Measurements from ENCODE around the gene CD5L.

Gene CD5L

DNA sequence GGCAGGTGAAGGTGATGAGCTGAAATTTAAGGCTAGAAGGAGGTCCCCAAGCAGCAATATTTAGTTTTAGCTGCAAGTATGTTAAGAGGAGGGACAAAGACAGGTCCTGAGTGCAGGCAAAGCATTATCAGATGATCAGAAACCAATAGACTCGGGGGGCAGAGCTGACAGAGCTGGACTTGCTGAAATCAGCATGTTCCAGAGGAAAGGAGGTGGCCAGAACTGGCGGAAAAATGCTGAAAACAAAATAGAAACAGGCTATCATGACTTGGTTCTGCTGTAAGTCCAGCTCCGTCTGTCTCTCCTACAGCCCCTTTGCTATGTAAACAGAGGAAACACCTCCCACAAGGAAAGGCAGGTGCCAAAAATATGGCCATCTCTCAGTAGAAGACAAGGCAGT, at the start of gene CD5L:
Gene CD5L (minus strand): TSS at position 101 of the 400 bp plus-strand sequence. CDS start 107 bp downstream, outside the sequence.
- DNase-seq (ENCODE audit: low read depth in 3 of 3, low spot score in 1 of 3): no peak

DNA sequence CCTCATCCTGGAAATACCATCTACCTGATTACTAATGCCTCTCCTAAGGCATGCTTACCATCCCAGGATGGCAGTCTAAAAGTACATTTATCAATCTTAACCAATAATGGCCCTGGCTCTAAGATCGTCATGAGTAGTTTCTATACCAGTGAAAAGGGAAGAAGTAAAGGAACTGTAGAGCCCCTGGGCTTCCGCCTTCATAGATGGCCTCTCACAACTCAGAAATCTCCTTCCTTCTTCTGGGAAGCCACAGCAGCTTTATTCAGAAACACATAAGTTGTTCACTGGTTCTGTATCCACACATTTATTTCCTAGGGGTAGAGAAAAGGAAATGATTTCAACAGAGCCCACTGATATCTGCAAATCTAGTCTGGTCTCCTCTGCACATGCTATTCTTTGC, 41.0 kb upstream of the CD5L start:
- DNase-seq (ENCODE audit: low read depth in 3 of 3, low spot score in 1 of 3): no peak

DNA sequence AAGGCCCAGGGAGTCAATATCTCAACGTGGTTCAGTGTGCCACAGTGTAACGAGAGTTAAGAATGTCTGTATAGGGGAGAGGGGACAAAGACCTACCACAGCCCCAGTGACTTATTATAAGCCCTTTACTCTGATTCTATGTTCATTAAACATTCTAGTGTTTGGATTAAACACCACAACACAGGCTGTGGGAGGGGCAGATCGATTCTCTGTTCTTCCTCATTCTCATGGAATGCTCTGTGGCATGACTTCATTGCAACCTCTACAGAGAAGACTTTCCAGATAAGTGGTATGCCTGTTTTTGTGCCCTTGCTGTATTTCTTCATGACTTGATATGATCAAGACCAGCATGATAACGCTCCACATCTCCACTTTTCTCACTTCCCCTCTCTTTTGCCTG, 39.0 kb upstream of the CD5L start:
- DNase-seq (ENCODE audit: low read depth in 3 of 3, low spot score in 1 of 3): no peak

DNA sequence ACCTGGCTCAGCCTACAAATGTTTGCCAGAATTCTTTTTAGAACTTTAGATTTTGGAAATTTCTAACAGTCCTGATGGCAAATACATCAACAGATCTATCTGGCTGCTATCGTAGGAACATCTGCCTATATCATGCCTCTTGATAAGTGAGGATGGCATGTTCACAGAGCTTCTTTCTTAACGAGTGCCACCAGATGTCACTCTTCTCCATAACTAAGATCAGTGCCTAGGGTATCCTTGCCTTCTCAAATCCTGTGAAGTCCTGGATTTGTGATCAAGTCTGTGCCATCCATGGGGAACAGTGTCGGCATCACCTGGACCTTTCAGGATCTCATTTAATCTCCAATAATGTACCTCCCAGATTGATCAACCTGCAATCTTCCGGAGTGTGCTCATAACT, 36.5 kb upstream of the CD5L start:
- no peak for DNase-seq (ENCODE audit: low read depth in 3 of 3, low spot score in 1 of 3)

DNA sequence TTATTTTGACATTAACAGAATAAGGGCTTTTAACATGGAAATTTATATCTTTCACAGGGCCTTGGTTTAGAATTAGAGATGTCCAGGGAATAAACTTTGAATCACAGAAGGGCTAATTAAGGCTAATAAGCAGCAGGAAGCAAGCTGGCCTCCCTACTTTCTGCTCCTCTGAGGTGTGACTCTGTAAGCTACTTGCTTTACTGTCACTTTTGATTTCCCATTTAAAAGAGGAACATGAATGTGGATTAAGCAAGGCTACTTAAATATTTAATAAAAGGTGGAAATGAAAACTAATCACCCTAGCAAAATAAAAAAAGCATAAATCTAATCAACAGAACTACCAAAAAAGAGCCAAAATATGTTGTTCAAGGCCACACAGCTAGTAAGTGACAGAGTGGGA, 28.9 kb upstream of the CD5L start:
- no peak for DNase-seq (ENCODE audit: low read depth in 3 of 3, low spot score in 1 of 3)

DNA sequence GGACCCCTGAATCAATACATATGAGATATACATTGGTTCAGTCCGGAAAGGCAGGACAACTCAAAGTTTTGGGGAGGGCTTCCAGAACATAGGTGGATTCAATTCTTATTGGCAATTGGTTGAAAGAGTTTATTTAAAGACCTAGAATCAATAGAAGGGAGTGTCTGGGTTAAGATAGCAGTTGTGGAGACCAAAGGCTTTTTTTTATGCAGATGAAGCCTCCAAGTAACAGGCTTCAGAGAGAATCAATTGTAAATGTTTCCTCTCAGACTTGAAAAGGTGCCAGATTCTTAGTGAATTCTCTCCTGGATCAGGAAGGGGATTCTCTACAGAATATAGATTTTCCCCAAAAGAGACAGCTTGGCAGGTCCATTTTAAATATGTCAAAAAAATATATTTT, 27.0 kb upstream of the CD5L start:
- no peak for DNase-seq (ENCODE audit: low read depth in 3 of 3, low spot score in 1 of 3)

DNA sequence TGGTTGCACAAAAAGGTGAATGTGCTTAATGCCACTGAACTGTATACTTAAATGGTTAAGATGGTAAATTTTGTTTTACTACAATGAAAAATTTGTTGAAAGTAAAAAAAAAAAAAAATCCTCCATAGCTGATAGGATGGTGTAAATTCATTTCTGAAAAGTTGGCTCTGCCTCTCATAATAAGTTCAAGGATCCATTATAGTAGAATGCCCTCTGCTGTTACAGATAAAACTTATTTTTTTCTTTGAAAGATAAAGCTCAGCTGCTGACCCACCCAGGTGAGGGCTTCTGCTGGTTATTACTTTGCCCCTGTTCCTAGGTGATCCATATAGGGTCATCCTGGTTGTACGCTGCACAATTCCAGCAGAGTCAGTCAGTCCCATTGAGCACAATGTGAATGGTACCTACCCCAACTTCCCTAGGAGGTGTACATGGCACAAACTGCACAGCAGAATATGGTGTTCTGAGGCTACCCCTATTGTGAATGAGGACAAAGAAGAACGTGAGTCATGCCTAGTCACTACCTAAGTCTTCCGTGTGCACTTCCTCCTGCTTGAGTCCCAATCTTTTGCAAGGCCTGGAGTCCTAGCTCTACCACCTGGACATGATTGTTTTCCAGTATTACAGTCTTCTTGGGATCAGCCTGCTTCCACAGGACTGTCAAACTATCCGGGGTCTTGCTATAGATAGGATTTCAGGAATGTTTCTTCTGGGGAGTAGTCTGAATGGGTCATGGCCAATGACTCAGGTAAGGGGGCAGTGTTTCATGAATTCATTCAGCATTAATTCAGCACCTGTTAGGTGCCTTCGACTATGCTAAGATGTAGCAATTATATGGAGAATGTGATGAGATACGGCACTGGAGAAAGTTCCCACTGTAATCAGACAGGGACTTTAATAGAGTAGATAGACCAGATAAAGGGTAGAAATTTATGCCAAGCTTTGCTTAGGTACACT, 20.8 kb upstream of the CD5L start:
- DNase-seq (ENCODE audit: low read depth in 3 of 3, low spot score in 1 of 3): no peak

DNA sequence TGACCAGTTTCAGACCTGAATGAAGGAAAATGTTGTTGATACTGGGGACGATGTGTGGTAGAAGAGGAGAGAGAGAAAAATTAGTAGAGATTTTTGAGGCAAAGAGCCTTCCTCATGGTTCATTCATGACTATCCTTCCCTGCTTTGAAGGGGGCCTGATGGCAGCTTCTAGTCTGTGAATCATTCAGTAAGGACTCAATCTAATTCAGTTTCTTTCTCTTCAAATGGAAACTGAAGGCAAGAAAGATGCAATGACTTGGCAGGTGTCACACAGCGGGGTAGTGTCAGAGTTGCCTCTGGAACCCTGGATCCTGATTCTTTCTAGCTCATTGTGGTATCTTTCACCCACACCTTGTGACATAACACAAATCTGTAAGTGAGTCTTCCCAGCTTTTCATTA, 14.9 kb upstream of the CD5L start:
- DNase-seq (ENCODE audit: low read depth in 3 of 3, low spot score in 1 of 3): no peak

DNA sequence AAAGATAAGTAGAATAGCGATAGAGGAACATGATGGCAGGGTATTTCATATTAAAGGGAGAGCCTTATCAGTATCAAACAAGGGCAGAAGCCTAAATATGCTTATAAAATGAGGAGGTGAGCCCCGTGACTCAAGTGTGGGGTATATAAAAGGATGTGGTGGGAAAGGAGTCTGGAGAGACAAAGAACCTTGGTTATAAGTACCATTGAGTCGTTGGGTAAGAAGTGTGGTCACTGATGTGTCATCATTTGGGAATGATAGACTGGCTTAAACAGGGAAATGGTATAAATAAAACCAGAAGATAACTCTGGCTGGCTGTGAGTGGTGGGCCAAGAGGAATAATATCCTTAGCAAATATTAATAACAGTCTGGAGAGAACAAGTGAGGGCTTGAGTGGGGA, 10.9 kb upstream of the CD5L start:
- DNase-seq (ENCODE audit: low read depth in 3 of 3, low spot score in 1 of 3): no peak

DNA sequence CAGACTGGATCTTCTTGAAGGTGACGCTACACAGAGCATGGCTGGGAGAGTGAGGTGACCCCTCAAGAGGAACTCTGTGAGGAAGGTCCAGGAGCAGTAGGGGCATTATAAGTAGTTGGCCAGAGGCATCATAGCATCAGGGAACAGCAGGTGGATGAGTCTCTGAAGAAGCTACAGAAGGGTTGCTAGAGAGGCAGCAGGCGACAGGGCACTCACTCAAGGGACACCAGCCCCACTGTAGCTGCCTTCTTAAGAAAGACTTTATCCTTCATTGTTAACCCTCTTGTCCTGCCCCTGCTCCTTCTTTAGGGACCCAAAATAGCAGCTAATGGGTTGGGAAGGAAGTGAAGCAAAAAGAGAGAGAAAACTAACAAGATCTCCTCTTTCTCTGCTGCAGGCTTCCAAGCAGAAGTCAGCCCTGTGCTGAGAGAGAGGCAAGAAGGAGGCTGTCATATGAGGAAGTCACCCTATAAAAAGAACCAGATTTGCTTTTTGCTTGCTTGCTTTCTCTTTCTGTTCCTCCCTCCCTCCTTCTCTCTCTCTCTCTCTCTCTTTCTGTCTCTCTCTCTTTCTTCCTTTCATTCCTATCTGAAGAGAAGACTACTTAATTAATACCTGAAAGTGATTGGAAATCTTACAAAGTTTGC, 7.7 kb upstream of the CD5L start:
- no peak for DNase-seq (ENCODE audit: low read depth in 3 of 3, low spot score in 1 of 3)

DNA sequence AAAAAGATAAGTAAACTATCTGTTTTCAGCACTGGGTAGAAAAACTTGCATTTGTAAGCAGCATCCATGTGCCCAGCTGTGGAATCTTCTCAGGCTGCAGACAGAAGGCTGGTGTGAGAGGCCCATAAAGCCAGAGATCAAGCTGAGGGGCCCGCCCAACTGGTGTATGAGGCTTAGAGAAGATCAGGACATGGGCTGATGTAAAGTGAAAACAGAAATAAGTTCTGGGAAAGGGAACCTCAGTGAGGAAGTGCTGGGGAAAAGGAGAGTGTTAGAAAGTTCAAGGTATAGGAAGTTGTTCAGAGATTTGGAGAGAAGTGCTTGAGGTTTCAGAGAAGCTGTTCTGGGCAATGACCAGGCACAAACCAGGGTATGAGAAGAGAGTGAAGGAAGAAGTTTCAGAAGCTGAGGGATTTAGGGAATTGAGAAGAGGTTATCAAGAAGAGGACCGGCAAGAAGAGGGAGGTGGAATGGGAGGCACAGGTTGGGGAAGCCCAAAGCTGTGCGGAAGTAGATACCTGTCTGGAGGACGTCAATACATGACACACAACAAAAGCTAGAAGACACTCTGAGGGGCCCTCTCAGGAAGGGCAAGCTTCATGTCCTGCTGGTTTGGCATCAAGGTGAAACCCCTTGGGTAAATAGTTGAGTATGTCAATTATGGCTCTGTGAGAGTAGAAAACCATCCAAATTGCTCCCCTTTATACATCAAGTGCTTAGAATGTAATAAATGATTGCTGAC, 2.7 kb upstream of the CD5L start:
- no peak for DNase-seq (ENCODE audit: low read depth in 3 of 3, low spot score in 1 of 3)

DNA sequence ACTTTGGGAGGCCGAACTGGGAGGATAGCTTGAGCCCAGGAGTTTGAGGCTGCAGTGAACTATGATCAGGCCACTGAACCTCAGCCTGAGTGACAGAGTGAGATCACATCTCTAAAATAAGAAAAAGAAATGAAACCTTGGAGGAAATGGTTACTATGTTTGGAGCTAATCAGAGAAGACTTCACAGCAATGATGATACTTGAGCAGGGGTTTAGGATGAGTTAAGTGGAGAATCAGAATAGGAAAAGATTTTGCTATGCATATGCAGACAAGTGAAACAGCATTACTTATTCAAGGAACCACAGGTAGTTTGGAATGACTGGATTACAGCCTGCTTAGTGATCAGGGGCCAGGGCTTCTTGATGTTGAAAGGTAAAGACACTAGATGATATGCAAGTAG, 1.3 kb upstream of the CD5L start:
- DNase-seq (ENCODE audit: low read depth in 3 of 3, low spot score in 1 of 3): no peak

DNA sequence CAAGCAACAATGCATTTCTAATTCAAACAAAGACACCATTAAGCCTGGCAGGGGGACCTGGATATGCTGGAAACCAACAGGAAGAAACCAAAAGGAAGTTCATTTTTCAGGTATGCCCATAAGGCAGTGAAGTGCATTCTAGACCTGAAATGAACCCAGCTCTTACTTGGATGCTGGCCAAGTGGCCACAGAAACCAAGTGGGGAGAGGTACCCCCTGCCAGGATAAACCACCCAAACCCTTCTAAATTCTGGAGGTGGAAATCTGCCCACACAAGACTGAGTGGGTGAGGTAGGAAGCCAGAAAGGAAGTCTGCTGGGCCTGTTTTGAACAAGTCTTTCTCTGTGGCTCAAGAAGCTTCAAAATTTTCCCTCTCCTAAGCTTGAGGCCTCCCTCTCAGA, 2.6 kb downstream of the CD5L start:
- no peak for DNase-seq (ENCODE audit: low read depth in 3 of 3, low spot score in 1 of 3)

DNA sequence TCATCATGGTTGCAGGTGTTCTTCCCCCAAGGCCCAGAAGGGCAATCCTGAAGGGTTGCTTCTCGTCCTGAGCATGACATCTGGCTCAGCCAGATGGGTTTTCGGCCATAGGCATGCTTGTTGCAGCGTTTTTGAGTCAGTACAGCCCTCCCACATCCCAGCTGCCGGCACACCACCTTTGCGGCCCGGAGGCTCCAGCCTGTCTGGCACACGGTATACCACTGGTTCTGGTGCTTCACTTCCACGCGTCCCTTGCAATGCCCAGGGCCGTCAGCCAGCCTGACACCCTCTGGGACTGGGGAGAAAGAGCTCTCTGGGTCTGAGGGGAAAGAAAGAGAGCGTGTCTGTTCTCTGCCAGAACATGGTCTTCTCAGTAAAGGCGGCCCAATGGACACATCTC, 7.2 kb downstream of the CD5L start:
- no peak for DNase-seq (ENCODE audit: low read depth in 3 of 3, low spot score in 1 of 3)

DNA sequence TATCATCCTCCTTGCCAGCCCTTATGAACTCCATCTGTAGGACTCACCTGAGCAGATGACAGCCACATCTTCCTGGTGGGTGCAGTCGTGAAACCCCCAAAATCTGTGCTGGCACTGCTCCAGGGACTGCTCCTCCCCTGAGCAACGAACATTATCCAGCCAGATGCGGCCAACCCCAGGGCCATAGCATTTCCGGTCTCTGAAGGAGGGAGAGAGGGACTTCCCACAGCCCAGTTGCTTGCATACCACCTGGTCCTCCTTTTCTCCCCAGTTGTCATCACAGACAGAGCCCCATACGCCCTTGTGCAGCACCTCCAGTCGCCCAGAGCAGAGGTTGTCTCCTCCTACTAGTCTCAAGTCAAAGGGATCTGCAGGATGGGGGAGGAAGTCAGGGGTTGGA, 8.5 kb downstream of the CD5L start:
- DNase-seq (ENCODE audit: low read depth in 3 of 3, low spot score in 1 of 3): no peak

DNA sequence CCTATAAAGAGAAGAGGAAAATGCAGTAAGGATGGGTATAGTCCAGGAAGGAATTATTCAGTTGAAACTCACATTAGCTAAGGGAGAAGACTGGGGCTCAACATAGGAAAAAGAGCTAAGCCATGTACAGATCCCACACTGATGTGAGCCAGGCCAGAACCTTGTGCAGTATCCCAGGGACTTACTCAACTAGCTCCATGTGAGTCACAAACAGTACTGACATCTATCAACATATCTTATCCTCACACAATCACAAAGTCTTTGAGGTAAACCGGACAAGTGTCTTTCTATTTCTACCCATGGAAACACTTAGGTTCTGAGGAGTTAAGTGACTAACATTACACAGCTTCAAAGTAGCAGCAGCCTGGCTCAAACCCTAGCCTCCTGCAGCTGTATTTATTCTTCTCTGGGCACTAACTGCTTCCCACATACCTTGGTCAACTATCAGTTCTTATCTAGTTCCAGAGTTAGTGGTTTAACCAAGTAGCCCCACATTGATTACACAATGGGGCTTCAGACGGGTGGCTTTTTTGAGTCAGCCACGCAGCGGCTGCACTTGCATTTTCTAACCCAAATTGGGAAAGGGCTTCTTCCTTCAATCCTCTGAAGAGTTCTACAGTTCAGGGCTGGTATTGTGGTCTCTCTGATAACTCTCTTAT, 9.5 kb downstream of the CD5L start:
- DNase-seq (ENCODE audit: low read depth in 3 of 3, low spot score in 1 of 3): no peak

DNA sequence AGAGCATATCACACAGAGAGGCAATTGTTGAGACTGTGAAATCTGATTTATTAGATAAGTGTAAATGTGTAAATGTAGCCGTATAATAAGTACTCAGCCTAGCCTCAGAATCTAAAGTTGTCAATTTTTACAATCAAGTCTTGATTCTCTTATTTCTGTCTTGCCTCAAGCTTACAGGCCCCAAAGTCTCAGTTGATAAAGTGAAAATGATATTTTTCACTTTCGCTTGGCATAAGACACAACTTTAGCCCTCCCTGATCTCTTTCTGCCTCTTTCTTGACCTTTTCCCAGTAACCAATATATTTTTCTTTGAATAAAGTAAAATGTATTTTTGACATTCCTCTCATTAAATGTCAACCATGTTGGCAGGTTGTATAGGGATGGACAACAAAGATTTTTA, 10.7 kb downstream of the CD5L start:
- no peak for DNase-seq (ENCODE audit: low read depth in 3 of 3, low spot score in 1 of 3)

DNA sequence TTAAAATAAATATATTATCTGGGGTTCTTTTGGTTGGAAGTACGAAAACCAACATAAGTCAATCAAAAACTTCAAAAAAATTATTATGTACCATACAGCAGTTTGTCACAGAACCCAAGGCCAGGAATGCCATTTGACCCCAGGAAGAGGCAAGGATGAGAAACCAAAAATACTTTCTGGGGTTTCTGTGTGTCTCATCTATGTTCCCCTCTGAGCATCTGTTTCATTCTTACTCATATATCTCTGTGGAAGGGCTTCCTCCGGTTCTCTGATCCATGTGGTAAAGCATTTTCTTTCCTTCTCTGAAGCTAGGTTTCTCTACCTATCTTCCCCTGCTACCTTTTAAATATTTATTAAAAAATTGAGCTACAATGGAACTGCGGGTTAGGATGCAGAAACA, 11.9 kb downstream of the CD5L start:
- DNase-seq (ENCODE audit: low read depth in 3 of 3, low spot score in 1 of 3): no peak

DNA sequence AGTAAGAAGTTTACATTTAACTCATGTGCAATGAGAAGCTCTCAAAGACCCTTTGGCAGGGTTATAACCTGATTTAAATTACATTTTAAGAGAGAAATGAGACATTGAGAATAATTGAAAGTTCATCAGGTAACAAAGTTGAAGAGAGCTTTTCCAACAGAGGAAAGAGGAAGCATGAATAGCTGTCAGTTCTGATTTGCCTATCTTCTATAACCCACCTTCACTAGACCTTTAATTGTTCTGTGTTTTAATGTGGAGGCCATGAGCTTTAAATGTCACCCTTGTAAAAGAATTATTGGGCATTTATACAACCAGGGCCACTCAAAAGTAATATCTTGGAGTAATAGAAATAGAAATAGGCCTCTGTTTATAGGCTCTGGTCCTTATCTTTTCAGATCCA, 12.4 kb downstream of the CD5L start:
- no peak for DNase-seq (ENCODE audit: low read depth in 3 of 3, low spot score in 1 of 3)

DNA sequence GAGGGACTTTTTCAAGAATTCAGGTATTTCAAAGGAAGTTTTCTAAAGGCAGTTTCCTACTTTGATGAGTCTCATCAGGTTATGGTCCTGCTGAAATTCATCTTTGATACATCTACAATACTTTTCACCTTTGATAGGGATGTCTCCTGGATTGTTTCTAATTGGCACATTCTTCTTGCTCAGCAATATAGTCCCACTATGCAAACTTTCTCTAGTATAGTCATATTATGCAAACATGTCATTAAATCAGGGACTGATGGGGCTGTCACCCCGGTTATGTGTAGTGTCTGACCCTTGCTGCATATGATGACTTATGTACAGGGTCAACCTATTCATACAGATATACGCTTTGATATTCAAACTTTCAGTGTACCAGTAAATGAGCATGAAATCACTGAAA, 21.3 kb downstream of the CD5L start:
- DNase-seq (ENCODE audit: low read depth in 3 of 3, low spot score in 1 of 3): no peak

DNA sequence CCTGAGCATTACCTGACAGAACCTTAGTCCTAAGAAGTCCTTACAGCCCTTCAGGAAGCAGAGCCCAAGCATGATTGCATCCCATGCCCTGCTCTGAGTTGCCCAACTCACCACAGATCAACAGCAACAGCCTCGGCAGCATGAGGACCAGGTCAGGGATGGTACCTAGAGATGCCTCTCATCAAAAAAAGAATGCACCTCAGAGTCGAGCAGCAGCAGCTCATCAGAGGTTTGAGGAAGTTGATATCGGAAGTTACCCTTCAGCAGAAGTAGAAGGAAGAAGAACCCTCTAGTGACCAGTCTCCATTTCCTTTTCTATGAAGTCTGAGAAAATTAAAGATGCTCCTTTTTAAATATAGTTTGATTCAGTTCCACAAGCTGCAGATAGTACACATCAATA, 21.7 kb downstream of the CD5L start, which contains the start of gene FCRL1:
Gene FCRL1 (minus strand): TSS at position 225 of the 400 bp plus-strand sequence. CDS start 83 bp downstream, at position 142.
- DNase-seq (ENCODE audit: low read depth in 3 of 3, low spot score in 1 of 3): no peak
